ENCODE measurements around the gene SLC7A5. TPM values are rescaled to one million over a fixed set of nuclear protein-coding genes. Genes with fewer than 3 reads are reported as not detected.

The SLC7A5 gene
- total and polyA plus RNA-seq, 2 of the 13 experiments (the other 11 are each of a cell fraction or from before 2014, with no cell fraction given), result 79.6 to 155 TPM

GRCh38 chr16:87791295-87792204 is 77.8 kb downstream of the SLC7A5 start (continued):
- TF ChIP-seq USF2 (IDR thresholded peaks at IDR 0.05; ENCODE audit: low read depth, low read length) (no peak), USF2 (CRISPR knock-in tag; IDR thresholded peaks at IDR 0.05; ENCODE audit: borderline replicate concordance) (no peak), ZSCAN31 (CRISPR knock-in tag; IDR thresholded peaks at IDR 0.05; ENCODE audit: low read depth) (no peak), HNF1B (CRISPR knock-in tag; IDR thresholded peaks at IDR 0.05) (no peak), NR2F6 (IDR thresholded peaks at IDR 0.05) (peak; percentile 57; the same call in 1 of the 2 replicates), NR2F6 (CRISPR knock-in tag; IDR thresholded peaks at IDR 0.05) (peak; percentile 46; the same call in 1 of the 2 replicates), ZHX2 (IDR thresholded peaks at IDR 0.05; ENCODE audit: low read depth) (no peak), ZHX2 (CRISPR knock-in tag; IDR thresholded peaks at IDR 0.05; ENCODE audit: borderline replicate concordance) (no peak), ZNF160 (CRISPR knock-in tag; IDR thresholded peaks at IDR 0.05) (no peak), ZBTB38 (CRISPR knock-in tag; IDR thresholded peaks at IDR 0.05) (0 out of 2 replicates have a peak, but pooled peaks have one; percentile 41), ZNF232 (CRISPR knock-in tag; IDR thresholded peaks at IDR 0.05; ENCODE audit: borderline replicate concordance) (no peak), EEA1 (CRISPR knock-in tag; IDR thresholded peaks at IDR 0.05; ENCODE audit: borderline replicate concordance) (no peak), ARID4A (CRISPR knock-in tag; IDR thresholded peaks at IDR 0.05; ENCODE audit: borderline replicate concordance) (peak; percentile 11; the same call in 1 of the 2 replicates)
